SW 1271 (cell line): ENCODE results near the gene NDUFA5.

Experiments used
- DNase-seq, 2 experiments: peaks; one replicate each; lab custom pipeline; 2025; lab: John Stamatoyannopoulos, UW

NDUFA5 gene

DNA sequence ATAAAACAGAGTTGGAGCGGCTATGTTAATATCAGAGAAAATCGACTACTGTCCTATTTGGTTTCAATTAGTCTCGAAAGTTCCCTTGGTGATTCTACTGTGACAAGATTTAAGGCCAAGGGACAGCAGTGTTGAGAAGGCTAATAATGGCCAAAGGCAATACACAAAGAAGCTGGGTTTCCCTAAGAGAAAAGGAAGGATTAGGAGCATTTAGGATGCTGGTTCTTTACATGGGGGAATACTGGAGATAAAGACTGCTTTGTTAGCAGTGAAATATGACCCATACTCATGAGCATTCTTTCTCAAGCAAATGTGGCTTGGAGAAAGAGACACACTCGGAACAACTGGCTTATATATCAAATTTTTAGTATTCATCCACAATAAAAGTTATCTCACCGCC is 55.4 kb downstream of the NDUFA5 start:
- DNase-seq, result no peak

DNA sequence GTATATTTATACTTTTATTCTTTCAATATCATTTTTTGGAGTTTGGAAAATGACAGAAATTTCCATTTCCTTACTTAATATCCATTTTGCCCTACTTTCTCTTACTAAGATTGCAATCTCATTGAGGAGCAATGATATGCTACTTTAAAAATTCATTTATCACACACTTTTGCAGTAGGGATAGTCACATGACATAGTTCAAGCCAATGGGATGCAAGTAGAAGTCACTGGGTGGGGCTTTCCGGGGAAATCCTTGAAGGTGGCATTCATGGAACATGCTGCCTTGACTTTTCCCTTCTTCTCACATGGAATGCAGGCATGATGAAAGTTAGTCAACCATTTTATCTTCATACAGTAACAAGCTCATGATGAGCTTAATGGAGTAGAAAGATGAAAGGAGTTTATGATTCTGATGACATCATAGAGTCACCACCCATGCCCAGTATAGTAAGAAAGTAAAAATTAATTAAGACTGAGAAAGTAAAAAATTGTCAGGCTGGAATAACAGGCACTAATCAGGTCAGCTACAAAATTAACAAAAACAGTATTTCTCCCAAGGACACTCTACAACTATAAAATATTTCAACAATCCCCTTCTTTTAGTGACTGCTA is 56.6 kb downstream of the NDUFA5 start:
- no peak for DNase-seq

DNA sequence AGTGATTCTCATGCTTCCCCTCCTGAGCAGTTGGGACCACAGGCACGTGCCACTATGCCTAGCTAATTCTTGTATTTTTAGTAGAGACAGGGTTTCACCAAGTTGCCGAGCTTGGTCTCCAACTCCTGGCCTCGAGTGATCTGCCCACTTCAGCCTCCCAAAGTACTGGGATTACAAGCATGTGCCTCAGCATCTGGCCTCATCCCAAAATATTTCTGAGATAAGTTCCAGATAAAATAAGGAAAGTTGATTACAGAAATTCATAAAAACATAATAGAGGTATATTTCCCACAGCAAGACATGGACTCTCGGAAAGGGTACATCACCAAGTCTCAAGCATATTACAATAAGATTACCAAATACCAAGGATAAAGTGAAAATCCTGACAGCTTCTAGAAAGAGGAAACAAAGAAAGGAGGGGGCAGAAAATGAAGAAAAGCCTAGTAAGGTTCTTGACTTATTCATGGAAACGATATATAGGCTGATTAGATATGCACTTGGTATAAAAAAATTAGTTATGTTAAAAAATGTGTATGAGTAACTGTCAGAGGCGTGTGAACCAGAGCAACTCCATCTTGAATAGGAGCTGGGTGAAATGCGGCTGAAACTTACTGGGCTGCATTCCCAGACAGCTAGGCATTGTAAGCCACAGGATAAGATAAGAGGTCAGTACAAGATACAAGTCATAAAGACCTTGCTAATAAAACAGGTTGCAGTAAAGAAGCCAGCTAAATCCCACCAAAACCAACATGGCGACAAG is 58.2 kb downstream of the NDUFA5 start:
- no peak for DNase-seq

DNA sequence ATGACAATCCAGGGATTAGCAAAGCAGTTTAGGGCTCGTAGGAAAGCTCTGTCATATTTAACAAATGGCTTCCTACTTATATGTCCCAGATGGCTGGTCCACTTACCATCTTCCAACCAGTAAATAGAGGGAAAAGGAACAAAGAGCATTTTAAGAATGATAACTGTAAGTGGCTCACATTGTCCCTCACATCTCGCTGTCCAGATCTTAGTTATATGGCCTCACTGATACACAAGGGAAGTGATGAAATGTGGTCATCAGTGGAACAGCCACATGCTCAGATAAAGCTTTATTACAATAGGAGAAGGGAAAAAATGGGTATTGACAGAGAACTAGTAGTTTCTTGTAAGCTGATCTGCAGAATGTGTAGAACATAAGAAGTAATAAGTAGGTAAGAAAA is 59.0 kb downstream of the NDUFA5 start:
- no peak for DNase-seq

DNA sequence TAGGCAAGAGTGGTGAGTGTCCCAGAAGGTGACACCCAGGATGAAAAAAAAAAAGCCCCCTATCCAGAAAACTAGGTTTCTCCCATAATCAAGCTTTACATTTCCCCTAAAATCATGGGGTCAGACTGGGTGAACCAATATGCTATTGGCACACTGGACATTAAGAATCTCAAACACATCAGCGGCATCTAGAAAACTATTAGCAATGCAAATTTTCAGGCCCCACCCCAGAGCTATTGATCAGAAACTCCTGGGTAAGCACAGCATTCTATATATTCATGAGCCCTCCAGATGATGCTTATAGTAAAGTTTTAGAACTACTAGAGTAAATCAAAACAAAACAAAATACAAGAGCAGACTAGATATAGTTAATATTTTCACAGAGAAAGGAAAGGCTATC is 59.6 kb downstream of the NDUFA5 start:
- DNase-seq, result no peak

DNA sequence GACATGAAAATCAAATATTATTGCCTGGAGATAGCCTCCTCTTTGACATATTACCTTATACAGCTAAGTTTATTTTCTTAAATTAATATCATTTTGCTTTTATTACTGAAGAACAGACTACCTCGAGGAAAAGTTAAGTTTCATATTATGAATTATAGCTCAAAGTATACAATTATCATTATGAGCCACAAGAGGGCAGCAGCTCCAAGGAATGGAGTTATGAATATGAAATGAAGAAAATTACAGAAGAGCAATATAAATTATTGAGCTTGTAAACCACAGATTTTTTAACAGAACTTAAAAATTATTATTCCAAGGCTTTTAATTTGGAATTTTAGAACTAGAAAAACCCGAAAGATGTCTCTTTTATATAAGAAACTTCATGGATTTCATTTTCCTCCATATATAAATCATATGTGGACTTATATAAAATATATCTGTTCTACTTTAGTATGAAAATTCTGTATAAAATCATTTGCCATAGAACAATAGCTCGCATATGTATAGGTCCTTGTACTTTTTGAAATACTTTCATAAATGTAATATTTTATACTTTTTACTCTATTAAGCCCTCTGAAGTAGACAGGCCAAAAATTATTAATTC is 63.3 kb downstream of the NDUFA5 start:
- peak in 1 of 2 experiments; percentile 25 for DNase-seq

DNA sequence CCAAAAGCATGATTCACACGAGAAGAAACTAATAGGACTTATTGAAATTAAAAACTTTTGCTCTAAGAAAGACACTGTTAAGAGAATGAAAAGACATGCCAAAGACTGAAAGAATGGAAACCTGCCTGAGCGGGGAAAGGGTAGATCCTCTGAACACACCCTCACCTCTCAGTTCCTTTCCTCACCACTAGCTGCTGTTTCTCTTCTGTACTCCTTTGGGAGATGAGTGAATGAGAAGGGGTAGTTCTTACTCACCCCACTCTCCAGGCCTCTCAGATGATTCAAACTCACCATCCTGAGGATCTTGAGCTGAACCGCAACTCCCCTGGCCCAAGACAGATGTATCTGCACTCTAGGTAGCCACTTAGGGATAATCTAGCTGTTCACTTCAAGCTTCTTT is 65.1 kb downstream of the NDUFA5 start:
- no peak for DNase-seq
